ENCODE data around the gene TUBB3. TPM values are rescaled to one million over a fixed set of nuclear protein-coding genes. Genes with fewer than 3 reads are reported as not detected.

TUBB3 gene
- total and polyA plus RNA-seq, 2 of the 8 experiments (the other 6 are each of a cell fraction or from before 2014, with no cell fraction given) = 275 to 393 TPM

DNA sequence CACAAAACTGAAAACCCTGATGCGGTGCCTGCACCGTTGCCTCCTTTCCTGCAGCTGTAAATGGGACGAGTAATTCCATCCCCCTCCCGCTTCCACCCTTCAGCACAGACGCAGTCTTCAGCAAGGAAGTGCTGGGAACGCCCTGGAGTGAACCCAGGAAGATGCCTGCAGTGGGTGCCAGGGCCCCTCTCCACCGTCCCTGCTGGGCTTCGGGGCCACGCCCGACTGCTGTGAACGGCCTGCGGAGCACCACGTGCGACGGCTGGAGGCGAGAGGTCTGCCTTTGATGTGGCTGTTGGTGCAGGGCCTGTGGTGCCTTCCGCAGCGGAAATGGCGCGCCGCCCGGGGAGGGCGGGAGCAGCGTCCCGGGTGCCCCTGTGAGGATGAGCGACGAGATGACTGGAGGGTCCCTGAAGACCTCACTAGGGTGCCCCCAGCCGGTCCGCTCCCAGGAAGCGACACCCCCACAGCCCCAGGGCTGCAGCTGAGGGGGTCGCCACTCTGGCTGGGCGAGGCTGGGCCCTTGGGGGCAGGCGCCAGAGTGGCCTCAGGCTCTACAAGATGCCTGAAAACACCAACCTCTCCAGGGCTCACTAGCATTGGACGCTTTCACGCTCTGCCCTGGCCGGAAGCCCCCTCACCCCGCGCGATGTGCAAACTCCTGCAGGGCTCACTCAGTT is 5.2 kb upstream of the TUBB3 start (continued):
- peak; percentile 40 for TF ChIP-seq ASH2L (IDR thresholded peaks at IDR 0.05; ENCODE audit: low read length)
- TF ChIP-seq, protein P1, sequence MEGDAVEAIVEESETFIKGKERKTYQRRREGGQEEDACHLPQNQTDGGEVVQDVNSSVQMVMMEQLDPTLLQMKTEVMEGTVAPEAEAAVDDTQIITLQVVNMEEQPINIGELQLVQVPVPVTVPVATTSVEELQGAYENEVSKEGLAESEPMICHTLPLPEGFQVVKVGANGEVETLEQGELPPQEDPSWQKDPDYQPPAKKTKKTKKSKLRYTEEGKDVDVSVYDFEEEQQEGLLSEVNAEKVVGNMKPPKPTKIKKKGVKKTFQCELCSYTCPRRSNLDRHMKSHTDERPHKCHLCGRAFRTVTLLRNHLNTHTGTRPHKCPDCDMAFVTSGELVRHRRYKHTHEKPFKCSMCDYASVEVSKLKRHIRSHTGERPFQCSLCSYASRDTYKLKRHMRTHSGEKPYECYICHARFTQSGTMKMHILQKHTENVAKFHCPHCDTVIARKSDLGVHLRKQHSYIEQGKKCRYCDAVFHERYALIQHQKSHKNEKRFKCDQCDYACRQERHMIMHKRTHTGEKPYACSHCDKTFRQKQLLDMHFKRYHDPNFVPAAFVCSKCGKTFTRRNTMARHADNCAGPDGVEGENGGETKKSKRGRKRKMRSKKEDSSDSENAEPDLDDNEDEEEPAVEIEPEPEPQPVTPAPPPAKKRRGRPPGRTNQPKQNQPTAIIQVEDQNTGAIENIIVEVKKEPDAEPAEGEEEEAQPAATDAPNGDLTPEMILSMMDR (IDR thresholded peaks at IDR 0.05; ENCODE audit: control extremely low read depth in 1 of 3, insufficient read depth in 1 of 3, low read depth in 1 of 3, low read length in 3 of 3) = no peak
- TF ChIP-seq, protein P2, sequence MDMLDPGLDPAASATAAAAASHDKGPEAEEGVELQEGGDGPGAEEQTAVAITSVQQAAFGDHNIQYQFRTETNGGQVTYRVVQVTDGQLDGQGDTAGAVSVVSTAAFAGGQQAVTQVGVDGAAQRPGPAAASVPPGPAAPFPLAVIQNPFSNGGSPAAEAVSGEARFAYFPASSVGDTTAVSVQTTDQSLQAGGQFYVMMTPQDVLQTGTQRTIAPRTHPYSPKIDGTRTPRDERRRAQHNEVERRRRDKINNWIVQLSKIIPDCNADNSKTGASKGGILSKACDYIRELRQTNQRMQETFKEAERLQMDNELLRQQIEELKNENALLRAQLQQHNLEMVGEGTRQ (IDR thresholded peaks at IDR 0.05; ENCODE audit: low read length) = no peak
